Caki2 (cell line): ENCODE results near the gene SLC4A4. TPM values are rescaled to one million over a fixed set of nuclear protein-coding genes. Genes with fewer than 3 reads are reported as not detected.

ENCODE experiments used
- DNase-seq: peaks from one replicate; pipeline ENCODE4 v3.0.0-alpha.2; 2015; ENCODE audit warnings: low read depth
- in situ Hi-C: cut with HindIII; loops from 2 replicates; pipeline ENCODE4 v1.10.0; 2016; ENCODE audit warnings: low sequenced_read_pairs, low pct_unique_long_range_greater_than_20kb, mixed read lengths
- total RNA-seq: library from RNA; depleted of rRNA; stranded (reverse); fragments of >200 nt; shearing (Covaris generic); gene quantifications from 2 replicates; pipeline ENCODE4 v1.2.3, GENCODE V29; 2014; ENCODE audit warnings: low replicate concordance; rRNA removed

The SLC4A4 gene
- 18.0 and 22.1 TPM in 2 replicates for total RNA-seq

DNA sequence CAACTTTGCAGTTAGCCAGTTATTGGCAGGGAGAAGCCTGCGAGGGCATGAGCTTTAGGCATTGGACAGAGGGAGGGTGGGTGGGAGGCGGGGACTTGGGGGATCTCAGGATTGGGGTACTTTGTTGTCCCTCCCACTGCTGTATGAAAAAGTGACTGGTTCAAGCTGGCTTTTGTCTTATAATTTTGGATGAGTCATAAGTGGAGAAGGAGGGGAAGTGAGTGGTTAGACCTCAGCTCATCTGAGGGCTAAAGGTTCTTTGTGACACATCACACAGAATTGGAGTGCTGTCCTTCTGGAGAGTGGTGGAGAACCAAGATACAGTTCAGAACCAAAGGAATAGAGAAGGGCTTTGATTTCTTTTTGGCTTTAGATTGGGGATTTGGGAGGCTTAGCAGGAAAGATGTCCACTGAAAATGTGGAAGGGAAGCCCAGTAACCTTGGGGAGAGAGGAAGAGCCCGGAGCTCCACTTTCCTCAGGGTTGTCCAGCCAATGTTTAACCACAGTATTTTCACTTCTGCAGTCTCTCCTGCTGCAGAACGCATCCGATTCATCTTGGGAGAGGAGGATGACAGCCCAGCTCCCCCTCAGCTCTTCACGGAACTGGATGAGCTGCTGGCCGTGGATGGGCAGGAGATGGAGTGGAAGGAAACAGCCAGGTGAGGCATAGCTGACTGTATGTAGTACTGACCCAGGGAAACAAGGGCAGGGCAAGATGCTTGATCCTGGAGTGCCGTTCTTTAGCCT, at the start of gene SLC4A4:
Gene SLC4A4, plus strand, starts transcription at position 175 of the 748 bp plus-strand sequence.
- in situ Hi-C loops = no loop called here
- DNase-seq = peak; percentile 91

- DNase-seq = peak; percentile 92
- in situ Hi-C loops = no loop called here
Measured at GRCh38 chr4:71290074-71290473, 48.7 kb upstream of the SLC4A4 start.

GRCh38 chr4:71290476-71290875, 48.3 kb upstream of the SLC4A4 start:
- in situ Hi-C loops = no loop called here
- no peak for DNase-seq

- DNase-seq = no peak
- in situ Hi-C loops = no loop called here
Measured at GRCh38 chr4:71292228-71292627, 46.6 kb upstream of the SLC4A4 start.

DNA sequence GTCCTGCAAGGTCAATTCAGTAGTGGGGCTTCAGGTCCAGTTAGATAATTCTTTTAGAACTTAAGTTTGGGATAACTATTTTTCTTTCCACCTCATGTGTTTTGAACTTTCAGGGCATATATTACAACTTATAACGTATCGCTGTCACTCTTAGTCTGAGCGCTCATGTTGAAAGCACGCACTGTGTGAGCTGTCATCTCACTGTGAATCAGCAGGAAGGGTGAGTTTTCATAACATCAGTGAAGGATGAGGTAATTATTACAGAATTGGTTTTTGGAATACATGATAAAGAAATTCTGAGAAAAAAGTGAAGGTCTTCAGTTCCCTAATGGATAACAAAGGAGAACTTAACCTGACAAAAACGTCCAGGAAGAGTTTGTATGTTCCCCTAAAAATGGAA, 45.1 kb upstream of the SLC4A4 start:
- DNase-seq = peak; percentile 78

DNA sequence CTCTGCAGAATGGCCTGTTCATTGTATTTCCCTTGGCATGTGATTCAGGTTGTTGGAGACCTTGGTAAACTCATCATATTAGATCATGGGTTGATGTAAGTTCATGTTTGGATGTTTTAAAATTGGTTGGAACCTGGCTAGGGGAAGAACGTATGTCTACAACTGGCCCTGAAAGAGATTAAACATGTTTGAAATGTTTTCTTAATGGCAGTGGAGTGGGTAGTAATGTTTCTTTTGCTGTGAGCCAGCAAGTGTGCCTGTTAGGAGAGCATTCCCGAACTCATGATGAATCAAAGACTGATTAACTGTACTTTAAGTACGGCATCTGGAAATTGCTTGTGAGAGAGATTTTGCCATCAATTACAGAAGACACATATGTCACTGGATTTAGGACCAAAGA, 44.5 kb upstream of the SLC4A4 start:
- in situ Hi-C loops = no loop called here
- DNase-seq = peak; percentile 51

More for the DNA sequence above, 45.1 kb upstream of the SLC4A4 start:
- in situ Hi-C loops = no loop called here

GRCh38 chr4:71296945-71297344, 41.9 kb upstream of the SLC4A4 start:
- no peak for DNase-seq
- in situ Hi-C loops = no loop called here

- DNase-seq = no peak
- in situ Hi-C loops = no loop called here
Measured at GRCh38 chr4:71300362-71300761, 38.5 kb upstream of the SLC4A4 start.

DNA sequence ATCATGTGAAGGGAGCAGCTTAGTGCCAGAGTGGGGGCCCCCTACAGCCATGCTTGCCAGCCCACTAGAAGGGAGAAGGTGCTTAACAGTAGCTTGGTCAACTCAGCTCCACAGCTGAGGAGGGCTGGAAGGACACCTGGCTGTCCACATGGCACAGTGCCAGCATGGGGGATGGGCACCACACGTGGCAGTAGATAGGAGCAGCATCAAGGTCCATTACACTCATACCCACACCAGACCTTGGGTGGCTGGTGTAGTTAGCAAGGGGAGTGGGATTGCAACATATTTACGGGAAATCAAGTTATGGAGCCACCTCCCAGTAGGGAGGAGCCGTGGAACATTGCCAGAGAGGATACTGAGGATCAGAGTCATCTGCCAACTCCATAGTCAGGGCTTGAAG, 37.9 kb upstream of the SLC4A4 start:
- DNase-seq = no peak
- in situ Hi-C loops = no loop called here

DNA sequence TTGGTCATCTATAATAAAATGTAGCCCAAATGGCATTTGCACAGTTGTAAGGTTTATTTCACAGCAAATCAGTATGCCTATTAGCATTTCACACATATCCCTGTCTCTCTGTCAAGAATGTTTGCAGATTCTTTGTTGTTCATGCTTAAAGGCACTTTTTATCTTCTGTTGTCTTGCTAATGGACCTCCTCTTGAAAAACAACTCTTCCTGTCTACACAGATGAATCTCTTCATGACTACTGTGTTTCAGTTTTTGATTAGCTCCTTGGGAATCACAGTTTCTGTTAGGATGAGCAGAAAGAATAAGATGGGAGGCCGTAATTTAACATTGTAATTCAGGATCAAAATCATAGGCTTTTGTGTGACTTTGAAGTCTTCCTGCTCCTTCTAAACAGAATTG, 35.5 kb upstream of the SLC4A4 start:
- DNase-seq = no peak
- in situ Hi-C loops = no loop called here

DNA sequence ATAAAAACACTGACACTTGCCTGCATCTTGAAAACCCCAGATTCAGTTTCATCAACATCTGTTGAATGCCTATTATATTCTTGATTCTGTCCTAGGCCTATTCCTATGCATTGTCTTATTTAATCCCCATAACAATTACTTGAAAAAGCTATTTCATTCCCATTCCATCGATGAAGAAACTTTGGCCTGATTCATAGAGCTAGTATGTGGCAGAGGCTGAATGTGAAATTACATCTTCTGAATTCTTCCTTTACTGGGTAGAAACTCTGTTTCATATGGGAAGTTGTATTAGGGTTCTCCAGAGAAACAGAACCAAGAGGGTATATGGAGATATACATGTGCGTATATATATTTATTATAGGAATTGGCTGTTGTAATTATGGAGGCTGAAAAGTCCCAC, 35.0 kb upstream of the SLC4A4 start:
- no peak for DNase-seq
- in situ Hi-C loops = no loop called here

GRCh38 chr4:71304289-71304850, 34.5 kb upstream of the SLC4A4 start:
- peak; percentile 55 for DNase-seq
- in situ Hi-C loops = no loop called here

DNA sequence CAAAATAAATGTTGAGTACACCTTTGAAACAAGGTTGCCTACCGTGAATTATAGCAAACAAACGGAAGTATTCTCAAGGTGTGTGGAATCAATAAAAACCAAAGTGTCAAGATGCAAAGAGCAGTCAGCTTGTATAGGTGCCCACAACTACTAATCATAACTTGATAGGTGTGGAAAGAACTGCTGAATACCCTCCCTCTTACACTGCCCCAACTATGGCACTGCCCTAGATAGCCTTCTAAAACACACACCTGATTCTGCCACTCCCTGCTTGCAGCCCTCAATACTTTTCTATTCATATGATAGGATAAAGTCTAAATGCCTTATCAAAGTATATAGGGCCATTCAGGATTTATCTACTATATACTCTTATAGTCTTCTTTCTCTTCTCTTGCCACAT, 31.1 kb upstream of the SLC4A4 start:
- in situ Hi-C loops = no loop called here
- no peak for DNase-seq

DNA sequence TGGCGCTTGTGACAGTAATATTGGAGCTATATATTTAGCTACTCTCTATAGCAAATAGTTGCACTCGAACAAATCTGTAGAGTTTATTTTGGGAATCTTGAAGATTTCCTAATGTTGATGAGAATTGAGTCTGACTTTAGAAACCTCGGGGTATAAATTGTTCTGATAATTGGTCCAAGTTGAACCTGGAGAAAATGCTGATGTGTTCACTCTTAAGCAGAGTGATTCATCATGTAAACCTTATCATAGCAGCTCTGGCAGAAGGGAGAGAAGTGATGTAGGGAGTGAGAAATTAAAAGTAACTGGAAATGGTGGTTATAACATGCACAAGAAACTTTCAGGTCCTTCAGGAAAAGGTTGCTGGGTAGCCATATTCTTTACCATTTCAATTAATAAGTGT, 16.4 kb upstream of the SLC4A4 start:
- DNase-seq = no peak
- in situ Hi-C loops = no loop called here

DNA sequence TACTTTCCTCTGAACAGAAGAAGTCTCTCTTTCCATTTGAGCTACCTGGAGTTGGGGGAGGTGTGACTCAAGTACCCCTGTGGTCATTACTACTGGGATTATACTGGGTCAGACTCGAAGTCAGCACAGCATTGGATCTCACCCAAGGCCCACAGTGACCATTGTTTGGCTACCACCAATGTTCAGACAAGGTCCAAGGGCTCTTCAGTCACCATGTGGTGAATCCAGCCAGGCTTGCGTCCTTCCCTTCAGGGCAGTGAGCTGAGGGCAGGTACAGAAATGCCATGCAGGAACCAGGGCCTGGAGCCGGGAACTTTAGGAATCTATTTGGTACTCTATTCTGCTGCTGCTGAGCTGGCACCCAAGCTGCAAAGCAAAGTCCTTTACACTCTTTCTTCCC, 5.5 kb upstream of the SLC4A4 start:
- in situ Hi-C loops = no loop called here
- no peak for DNase-seq

- no peak for DNase-seq
- in situ Hi-C loops = no loop called here
Measured at GRCh38 chr4:71333960-71334359, 4.9 kb upstream of the SLC4A4 start.

DNA sequence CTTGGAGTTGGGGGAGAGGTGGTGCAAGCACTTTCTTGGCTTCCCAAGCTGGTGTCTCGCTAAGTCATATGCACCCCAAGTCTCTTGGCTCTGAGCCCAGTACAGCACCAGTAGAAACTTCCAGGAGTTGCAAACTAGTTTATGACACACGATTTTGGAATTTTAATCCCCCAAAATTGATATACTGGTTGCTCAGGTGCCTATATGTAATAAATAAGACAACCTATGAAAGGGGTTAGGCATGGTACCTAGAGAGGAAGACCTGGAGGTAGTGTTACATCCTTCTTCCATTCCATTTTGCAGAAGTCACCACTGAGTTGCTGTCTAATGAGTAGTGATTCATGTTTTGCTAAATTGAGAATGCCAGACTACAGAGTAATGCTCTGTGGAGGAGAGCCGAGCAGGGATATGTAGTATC, 4.3 kb upstream of the SLC4A4 start:
- in situ Hi-C loops = no loop called here
- no peak for DNase-seq

DNA sequence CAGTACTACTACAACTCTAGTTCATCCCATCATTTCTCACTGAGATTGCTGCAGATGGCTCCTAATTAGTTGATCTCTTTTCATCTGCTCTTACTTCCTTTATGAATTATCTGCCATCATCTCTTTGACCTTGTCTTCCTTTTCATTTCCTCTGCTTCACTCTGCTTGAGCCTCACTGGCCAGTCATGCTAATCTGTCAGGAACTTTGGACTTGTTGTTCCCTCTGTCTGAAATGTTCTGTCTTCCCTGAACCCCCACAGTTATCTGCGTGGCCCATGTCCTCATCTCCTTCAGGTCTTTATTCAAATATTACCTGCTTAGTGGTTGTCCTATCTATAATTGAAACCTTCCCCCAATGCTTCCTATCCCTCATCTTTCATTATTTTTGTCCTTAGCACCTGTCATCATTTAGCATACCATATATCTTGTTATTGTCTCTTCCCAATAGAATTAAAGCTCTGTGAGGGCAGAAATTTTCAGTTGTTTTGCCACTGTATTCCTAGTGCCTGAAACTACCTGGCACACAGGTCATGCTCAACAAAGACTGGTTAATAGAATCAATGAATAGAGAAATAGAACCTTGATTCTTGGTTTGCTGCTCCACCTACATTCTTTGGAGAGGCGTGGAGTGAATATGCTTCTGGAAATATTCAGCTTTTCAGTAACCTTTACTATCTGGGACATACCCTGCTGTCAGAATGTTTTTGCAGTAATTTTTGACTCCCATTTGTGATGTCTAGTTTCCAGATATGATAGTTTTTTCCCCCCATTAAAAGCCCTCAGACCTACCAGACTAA, 5.0 kb downstream of the SLC4A4 start:
- DNase-seq = no peak
- in situ Hi-C loops = no loop called here

- DNase-seq = no peak
- in situ Hi-C loops = no loop called here
Measured at GRCh38 chr4:71346710-71347109, 7.9 kb downstream of the SLC4A4 start.
